Hypothalamus (tissue), 51 donors: ENCODE data around the gene IGSF9B.
"Not testable (repeated sequence)": the region's sequence is repeated elsewhere in the genome, so short reads cannot be mapped to it uniquely, and the experiment has no call there.

Experiments
- DNase-seq, 51 donors: peaks; one replicate each; lab custom pipeline; 2025; lab: John Stamatoyannopoulos, UW

IGSF9B gene, protein sequence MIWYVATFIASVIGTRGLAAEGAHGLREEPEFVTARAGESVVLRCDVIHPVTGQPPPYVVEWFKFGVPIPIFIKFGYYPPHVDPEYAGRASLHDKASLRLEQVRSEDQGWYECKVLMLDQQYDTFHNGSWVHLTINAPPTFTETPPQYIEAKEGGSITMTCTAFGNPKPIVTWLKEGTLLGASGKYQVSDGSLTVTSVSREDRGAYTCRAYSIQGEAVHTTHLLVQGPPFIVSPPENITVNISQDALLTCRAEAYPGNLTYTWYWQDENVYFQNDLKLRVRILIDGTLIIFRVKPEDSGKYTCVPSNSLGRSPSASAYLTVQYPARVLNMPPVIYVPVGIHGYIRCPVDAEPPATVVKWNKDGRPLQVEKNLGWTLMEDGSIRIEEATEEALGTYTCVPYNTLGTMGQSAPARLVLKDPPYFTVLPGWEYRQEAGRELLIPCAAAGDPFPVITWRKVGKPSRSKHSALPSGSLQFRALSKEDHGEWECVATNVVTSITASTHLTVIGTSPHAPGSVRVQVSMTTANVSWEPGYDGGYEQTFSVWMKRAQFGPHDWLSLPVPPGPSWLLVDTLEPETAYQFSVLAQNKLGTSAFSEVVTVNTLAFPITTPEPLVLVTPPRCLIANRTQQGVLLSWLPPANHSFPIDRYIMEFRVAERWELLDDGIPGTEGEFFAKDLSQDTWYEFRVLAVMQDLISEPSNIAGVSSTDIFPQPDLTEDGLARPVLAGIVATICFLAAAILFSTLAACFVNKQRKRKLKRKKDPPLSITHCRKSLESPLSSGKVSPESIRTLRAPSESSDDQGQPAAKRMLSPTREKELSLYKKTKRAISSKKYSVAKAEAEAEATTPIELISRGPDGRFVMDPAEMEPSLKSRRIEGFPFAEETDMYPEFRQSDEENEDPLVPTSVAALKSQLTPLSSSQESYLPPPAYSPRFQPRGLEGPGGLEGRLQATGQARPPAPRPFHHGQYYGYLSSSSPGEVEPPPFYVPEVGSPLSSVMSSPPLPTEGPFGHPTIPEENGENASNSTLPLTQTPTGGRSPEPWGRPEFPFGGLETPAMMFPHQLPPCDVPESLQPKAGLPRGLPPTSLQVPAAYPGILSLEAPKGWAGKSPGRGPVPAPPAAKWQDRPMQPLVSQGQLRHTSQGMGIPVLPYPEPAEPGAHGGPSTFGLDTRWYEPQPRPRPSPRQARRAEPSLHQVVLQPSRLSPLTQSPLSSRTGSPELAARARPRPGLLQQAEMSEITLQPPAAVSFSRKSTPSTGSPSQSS (N-terminal part only)

DNA sequence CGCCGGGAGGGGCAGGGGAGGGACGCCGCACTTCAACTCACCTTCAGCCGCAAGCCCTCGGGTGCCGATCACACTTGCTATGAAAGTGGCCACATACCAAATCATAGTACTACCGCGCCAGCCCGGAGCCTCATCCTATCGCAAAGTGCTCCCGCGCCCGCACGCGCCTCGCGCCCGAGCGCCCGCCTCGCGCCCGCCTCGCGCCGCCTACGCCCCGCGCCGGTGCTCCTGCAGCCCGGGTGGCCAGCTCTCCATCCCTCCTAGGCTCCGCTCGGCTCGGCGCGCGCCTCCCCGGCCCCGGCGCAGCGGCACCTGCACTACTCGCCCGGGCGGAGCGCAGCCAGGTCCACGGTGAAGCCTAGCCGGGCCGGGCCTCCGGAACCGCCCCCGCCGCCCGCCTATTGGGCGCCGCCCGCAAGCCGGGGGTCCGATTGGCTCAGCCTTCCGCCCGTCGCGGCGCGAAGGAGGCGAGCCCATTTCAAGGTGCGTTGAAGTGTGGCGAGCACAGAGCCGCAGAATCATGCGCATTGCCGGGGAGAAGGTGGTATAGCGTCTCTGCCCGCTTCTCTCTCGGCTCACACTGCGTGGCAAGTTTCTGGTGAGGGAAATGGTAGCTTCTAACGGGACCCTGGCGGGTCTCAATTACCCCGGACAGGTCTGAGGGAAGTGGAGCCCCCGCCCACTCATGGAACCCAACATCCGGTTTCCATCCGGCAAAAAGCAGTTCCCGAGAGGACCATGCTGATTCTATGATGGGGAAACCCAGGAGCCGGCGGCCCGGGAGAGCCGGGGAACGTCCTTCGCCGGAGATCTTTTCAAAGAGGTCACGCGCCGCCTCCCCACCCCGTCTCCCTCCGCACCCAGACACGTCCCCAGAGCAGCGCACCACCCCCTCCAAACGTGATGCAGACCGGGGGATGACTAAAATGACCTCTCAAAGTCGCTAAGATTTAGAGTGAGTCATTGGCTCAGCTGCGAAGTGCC, at the start of gene IGSF9B:
TSS of gene IGSF9B (minus strand) at position 319 of the 984 bp plus-strand sequence. CDS start at position 105, 214 bp downstream.
- peak; percentile 30 to 89 (median 74) for DNase-seq

- DNase-seq: peak in 4 of 51 donors; percentile 9 to 21 (median 14)
These were observed 47.9 kb upstream of the IGSF9B start for GRCh38 chr11:134004496-134005172.

DNA sequence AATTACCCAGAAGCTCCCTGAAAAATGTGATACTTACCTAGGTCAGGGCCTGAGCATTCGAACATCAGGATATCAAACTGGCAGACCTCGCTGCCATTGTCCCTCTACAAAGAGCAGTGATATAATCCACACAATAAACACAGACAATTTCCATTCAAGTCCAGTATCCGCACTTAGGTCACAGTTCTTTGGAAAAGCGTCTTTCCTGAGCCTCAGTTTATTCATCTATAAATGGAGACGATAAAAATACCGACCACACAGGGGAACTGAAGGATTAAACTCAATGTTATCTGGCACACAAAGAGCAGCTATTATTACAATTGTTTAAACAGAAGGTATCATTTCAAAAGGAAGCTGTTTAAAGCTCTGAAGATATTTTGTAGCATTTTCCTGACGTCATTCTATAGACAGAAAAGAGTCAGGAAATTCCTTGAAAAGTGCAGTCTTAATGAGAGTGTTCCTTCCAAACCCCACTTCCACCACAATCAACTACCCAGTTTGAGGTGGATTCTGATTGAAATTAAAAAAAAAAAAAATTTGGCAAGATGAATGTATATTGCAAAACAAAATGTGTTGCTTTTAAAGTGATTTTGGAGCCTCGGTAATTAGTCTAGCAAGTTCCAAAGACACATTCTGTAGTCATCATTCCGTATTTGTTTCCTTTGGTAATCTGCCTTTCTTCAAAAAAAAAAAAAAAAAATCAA, 47.2 kb upstream of the IGSF9B start:
- DNase-seq: no peak

DNA sequence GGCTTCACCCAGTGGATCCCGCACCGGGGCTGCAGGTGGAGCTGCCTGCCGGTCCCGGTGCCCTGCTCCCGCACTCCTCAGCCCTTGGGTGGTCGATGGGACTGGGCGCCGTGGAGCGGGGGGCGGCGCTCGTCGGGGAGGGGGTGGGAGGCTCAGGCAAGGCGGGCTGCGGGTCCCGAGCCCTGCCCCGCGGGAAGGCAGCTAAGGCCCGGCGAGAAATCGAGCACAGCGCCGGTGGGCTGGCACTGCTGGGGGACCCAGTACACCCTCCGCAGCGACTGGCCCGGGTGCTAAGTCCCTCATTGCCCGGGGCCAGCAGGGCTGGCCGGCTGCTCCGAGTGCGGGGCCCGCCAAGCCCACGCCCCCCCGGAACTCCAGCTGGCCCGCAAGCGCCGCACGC, 46.1 kb upstream of the IGSF9B start:
- not testable (repeated sequence) for DNase-seq

GRCh38 chr11:134002338-134002737, 45.6 kb upstream of the IGSF9B start:
- DNase-seq: not testable (repeated sequence)

DNA sequence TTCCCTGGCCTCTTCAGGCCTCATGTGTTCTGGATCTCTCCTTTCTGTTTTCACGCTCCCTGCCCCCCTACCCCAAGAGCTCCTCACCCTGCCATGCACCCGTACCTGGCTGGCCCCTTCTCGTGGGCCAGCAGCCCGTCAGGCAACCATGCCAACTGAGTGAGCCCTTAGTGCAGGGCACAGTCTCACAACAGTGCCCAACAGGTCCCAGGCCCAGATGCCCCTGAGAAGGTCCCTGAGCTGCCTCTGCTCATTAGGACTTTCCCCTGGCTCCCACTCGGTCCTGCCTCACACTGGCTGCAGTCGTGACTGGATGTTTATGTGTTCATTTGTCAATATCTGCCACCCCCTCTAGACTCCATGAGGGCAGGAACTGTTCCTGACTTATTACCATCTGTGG, 44.8 kb upstream of the IGSF9B start:
- no peak for DNase-seq

GRCh38 chr11:134001088-134001487, 44.3 kb upstream of the IGSF9B start:
- no peak for DNase-seq

GRCh38 chr11:133999355-133999754, 42.6 kb upstream of the IGSF9B start:
- DNase-seq: no peak

- DNase-seq: no peak
These were observed 40.8 kb upstream of the IGSF9B start for GRCh38 chr11:133997554-133997953.

GRCh38 chr11:133996671-133997070, 39.9 kb upstream of the IGSF9B start:
- DNase-seq: no peak

DNA sequence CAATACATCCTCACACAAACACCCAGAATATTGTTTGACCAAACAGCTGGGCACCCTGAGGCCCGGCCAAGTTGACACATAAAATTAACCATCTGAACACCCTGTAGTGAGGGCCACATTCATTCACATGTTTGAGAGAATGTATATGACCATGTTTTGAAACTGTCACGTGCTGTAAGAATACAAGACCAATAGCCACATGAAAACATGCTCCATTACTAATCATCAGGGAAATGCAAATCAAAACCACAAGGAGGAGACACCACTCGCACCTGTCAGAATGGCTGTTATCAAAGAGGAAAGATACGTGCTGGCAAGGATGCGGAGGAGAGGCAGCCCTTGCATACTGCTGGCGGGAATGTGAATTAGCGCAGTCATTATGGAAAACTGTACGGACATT, 38.3 kb upstream of the IGSF9B start:
- no peak for DNase-seq

DNA sequence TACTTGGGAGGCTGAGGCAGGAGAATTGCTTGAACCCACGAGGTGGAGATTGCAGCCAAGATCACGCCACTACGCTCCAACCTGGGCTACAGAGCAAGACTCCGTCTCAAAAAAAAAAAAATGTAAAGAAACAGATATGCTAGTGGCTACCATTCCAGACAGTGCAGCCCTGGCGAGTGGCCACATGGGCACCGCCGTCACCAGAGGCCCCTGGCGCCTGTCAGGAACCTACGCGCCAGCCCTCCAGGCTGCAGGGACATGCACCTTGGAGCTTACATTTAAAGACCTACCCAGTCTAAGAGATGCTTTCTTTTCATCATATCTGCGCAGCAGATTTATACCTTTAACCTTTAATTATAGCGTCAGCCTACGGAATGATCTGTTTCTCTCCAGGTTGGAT, 37.2 kb upstream of the IGSF9B start:
- no peak for DNase-seq

- DNase-seq: no peak
These were observed 36.3 kb upstream of the IGSF9B start for GRCh38 chr11:133993107-133993506.

GRCh38 chr11:133992121-133992520, 35.4 kb upstream of the IGSF9B start:
- no peak for DNase-seq

GRCh38 chr11:133991101-133991500, 34.3 kb upstream of the IGSF9B start:
- DNase-seq: no peak

DNA sequence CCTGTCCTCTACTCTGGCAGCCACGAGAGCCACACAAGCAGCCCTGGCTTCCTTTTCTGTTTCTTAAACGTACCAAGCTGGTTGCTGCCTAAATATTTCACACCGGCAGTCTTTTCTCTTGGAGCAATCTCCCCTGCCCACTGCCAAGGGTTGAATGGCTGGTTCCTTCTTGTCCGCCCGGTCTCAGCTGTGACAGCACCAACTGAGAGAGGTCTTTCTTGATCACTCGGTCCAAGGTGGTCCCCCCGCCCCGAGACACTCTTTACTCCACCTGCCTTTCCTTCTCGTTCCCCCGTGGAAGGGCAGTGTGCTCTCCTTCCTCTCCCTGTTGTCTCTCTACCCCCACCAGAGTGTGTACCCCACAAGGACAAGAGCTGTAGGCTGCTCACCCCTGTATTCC, 33.7 kb upstream of the IGSF9B start:
- DNase-seq: no peak

DNA sequence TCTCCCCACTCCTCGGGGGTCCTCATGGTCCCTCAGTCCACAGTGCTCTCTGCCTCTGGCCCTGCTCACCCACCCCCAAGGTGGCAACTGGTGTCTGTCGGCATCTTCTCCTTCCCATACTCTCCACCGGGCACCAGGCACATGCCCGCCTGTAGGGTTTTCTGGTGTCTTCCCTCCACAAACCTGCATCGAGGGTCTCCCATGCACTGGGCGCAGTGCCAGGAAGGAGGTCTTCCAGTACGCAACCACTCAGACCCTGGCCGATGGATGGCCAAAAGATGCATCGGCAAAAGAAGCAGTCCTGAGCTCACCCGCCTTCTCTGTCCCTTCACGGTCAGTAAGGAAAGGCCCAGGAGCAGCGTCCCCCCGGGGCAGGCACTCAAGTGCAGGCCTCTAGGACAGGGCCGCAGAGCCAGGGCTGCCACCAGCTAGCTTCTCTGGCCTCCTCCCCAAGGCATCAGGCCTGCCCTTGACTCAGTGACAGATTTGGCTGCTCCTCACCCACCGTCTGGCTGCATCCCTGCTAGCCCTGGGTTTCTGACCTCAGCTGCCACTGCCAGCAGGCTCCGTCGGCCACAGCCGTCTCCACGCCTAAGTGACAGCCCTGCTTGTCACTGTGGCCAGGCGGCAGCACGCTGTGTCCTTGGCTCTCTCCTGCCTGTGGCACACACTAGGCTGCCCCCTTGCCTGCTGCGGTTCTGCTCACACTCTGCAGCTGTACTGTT, 32.1 kb upstream of the IGSF9B start:
- DNase-seq: peak in 2 of 51 donors; percentile 17 to 24

DNA sequence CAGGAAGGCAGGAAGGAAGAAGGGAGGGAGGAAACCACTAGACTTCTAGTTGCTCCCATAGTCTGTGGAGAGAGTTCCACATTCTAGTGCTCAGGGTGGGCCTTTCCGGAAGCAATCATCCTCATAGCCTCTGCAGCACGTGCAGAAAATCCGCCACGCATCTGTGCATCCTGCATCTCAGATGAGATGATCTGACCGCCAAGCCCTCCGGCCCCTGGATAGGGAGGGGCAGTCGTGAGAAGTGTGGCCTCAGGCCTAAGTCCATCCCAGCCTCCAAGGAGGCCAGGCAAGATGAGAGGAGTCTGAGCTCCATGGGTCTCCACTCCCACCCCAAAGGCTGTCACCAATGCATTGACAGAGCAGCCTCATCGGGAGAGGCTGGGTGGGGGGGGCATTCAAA, 30.4 kb upstream of the IGSF9B start:
- DNase-seq: no peak
